Subcutaneous abdominal adipose tissue (tissue), 5 donors: ENCODE results near the gene INO80.

Source experiments
- H3K27ac ChIP-seq: one replicate; pipeline ENCODE4 v1.7.0; 2013; ENCODE audit warnings: low read depth, mild to moderate bottlenecking, inconsistent platforms, low read length, moderate library complexity
- H3K27me3 ChIP-seq, 5 donors: one replicate each; pipeline ENCODE4 v1.7.0; 2013; ENCODE audit warnings: low read length in 5 of 5, inconsistent platforms in 1 of 5; ENCODE audit not compliant: control insufficient read depth in 5 of 5, insufficient read depth in 4 of 5
- H3K36me3 ChIP-seq, 5 donors: one replicate each; pipeline ENCODE4 v1.7.0; 2013; ENCODE audit warnings: low read length in 5 of 5; ENCODE audit not compliant: control insufficient read depth in 5 of 5, insufficient read depth in 5 of 5
- H3K4me1 ChIP-seq, 5 donors: one replicate each; pipeline ENCODE4 v1.7.0; 2013; ENCODE audit warnings: low read length in 5 of 5, mild to moderate bottlenecking in 3 of 5, moderate library complexity in 1 of 5; ENCODE audit not compliant: control insufficient read depth in 5 of 5, insufficient read depth in 5 of 5
- H3K4me3 ChIP-seq, 5 donors: one replicate each; pipeline ENCODE4 v1.7.0; 2013; ENCODE audit warnings: low read length in 5 of 5, low read depth in 1 of 5
- H3K9ac ChIP-seq, 5 donors: one replicate each; pipeline ENCODE4 v1.7.0; 2013; ENCODE audit warnings: low read length in 5 of 5, mild to moderate bottlenecking in 4 of 5, moderate library complexity in 3 of 5
- H3K9me3 ChIP-seq, 5 donors: one replicate each; pipeline ENCODE4 v1.7.0; 2013; ENCODE audit warnings: low read length in 5 of 5; ENCODE audit not compliant: control insufficient read depth in 5 of 5
- donor health status: healthy.
- donor health status: healthy.
- donor health status: healthy.
- donor health status: healthy.
- donor health status: healthy.

INO80 gene

GRCh38 chr15:41116116-41116961, at the start of gene INO80:
Gene INO80, minus strand, starts transcription at chr15:41116280. Its CDS starts 19,970 bp downstream, at chr15:41096310.
- Histone ChIP-seq H3K36me3 (no peaks in the 10 kb centered on the region), H3K27me3 (peaks cover 0 to 4% (median 0%) of the 10 kb centered on the region in 5 donors), H3K9me3 (no peaks in the 10 kb centered on the region), H3K27ac (peak within 1 kb of the TSS; percentile 99), H3K4me1 (peaks cover 0 to 23% (median 19%) of the 10 kb centered on the region in 5 donors), H3K4me3 (peak within 1 kb of the TSS; percentile 87 to 98 (median 95)), H3K9ac (peak within 1 kb of the TSS; percentile 87 to 99 (median 98))

DNA sequence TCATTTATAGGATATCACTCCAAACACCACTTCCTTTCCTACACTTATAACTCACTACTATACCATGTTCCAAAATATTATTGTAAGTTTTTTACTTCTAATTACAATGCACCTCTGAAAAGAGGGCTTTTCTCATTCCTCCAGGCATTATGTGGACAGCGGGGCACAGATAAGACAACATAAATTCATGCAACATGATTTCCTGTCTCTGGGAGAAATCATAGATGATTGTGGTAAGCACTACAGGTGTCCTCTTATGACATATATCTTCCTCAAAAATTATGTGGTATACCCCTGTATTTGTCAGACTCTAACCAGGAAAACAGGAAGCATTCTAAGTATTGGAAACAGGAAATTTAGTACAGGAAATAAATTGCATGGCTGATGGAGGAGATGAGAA, 45.7 kb upstream of the INO80 start:
- Histone ChIP-seq H3K27me3 (peaks cover 0 to 3% (median 0%) of the 10 kb centered on the region in 5 donors), H3K9ac (no peak overlapping the region), H3K27ac (no peak overlapping the region), H3K4me1 (no peaks in the 10 kb centered on the region), H3K4me3 (no peak overlapping the region), H3K9me3 (no peaks in the 10 kb centered on the region), H3K36me3 (no peaks in the 10 kb centered on the region)

- Histone ChIP-seq H3K36me3 (no peaks in the 10 kb centered on the region), H3K27me3 (peaks cover 0 to 3% (median 0%) of the 10 kb centered on the region in 5 donors), H3K27ac (no peak overlapping the region), H3K9me3 (no peaks in the 10 kb centered on the region), H3K4me1 (no peaks in the 10 kb centered on the region), H3K4me3 (no peak overlapping the region), H3K9ac (no peak overlapping the region)
Observed at GRCh38 chr15:41161336-41161735, 45.3 kb upstream of the INO80 start.

DNA sequence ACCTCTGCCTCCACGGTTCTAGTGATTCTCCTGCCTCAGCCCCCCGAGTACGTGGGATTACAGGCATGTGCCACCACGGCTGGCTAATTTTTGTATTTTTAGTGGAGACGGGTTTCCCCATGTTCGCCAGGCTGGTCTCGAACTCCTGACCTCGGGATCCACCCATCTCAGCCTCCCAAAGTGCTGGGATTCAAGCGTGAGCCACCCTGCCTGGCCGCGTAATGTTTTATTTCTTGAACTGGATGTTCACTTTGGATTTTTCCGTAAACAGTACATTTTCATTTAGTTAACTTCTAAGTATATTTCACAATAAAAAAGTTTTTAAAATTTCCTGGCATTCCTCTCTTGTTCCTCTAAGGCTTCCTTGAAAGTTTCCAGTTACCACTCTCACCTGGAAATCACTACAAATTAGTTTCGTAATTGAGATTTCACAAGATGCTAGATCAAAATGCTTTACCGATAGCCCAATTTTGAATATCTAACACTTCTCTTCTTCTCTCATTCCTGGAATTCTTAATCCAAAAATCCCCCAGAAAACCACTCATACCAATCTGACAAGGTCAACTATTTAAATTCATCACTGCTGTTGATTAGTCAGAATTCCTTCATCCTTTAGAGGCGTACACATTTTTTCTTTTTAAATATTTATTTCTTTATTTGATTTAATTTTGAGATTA, 44.7 kb upstream of the INO80 start:
- no peak overlapping the region for H3K27ac ChIP-seq

GRCh38 chr15:41154412-41154811, 38.3 kb upstream of the INO80 start:
- Histone ChIP-seq H3K9me3 (no peaks in the 10 kb centered on the region), H3K36me3 (no peaks in the 10 kb centered on the region)

More for the DNA sequence above, 44.7 kb upstream of the INO80 start:
- Histone ChIP-seq H3K36me3 (no peaks in the 10 kb centered on the region), H3K27me3 (peaks cover 0 to 3% (median 0%) of the 10 kb centered on the region in 5 donors), H3K4me1 (no peaks in the 10 kb centered on the region), H3K9me3 (no peaks in the 10 kb centered on the region), H3K9ac (no peak overlapping the region), H3K4me3 (no peak overlapping the region)

GRCh38 chr15:41153733-41154132, 37.7 kb upstream of the INO80 start:
- no peaks in the 10 kb centered on the region for H3K36me3 ChIP-seq
- H3K27me3 ChIP-seq = no peaks in the 10 kb centered on the region
- no peak overlapping the region for H3K9ac ChIP-seq
- peaks cover 0 to 10% (median 8%) of the 10 kb centered on the region in 5 donors for H3K4me1 ChIP-seq
- no peaks in the 10 kb centered on the region for H3K9me3 ChIP-seq
- H3K4me3 ChIP-seq = no peak overlapping the region
- no peak overlapping the region for H3K27ac ChIP-seq

More at GRCh38 chr15:41154412-41154811, 38.3 kb upstream of the INO80 start:
- Histone ChIP-seq H3K4me3 (peak overlapping the region in 1 of 5 donors; percentile 26), H3K27me3 (no peaks in the 10 kb centered on the region), H3K27ac (no peak overlapping the region), H3K4me1 (peaks cover 0 to 10% (median 8%) of the 10 kb centered on the region in 5 donors), H3K9ac (no peak overlapping the region)

DNA sequence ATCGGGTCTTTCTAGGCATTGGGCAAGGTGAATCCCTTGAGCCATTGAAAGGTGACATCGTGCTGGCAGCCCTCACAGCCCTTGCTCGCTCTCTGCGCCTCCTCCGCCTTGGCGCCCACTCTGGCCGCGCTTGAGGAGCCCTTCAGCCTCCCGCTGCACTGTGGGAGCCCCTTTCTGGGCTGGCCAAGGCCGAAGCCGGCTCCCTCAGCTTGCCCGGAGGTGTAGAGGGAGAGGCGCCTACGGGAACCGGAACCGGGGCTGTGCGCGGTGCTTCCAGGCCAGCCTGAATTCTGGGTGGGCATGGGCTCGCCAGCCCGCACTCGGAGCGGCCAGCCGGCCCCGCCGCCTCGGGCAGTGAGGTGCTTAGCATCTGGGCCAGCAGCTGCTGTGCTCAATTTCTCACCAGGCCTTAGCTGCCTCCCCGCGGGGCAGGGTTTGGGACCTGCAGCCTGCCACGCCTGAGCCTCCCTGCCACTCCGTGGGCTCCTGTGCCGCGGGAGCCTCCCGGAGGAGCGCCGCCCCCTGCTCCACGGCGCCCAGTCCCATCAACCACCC, 35.4 kb upstream of the INO80 start:
- no peaks in the 10 kb centered on the region for H3K27me3 ChIP-seq
- peaks cover 0 to 10% (median 8%) of the 10 kb centered on the region in 5 donors for H3K4me1 ChIP-seq
- H3K9ac ChIP-seq = no peak overlapping the region
- H3K36me3 ChIP-seq = no peaks in the 10 kb centered on the region
- H3K27ac ChIP-seq = no peak overlapping the region
- no peak overlapping the region for H3K4me3 ChIP-seq
- H3K9me3 ChIP-seq = no peaks in the 10 kb centered on the region

- no peaks in the 10 kb centered on the region for H3K36me3 ChIP-seq
- no peak overlapping the region for H3K27ac ChIP-seq
- no peak overlapping the region for H3K4me3 ChIP-seq
- no peaks in the 10 kb centered on the region for H3K9me3 ChIP-seq
- H3K4me1 ChIP-seq = peaks cover 0 to 10% (median 8%) of the 10 kb centered on the region in 5 donors
- no peak overlapping the region for H3K9ac ChIP-seq
- H3K27me3 ChIP-seq = no peaks in the 10 kb centered on the region
Observed at GRCh38 chr15:41150279-41150678, 34.2 kb upstream of the INO80 start.

- H3K4me3 ChIP-seq = no peak overlapping the region
Observed at GRCh38 chr15:41148065-41148464, 32.0 kb upstream of the INO80 start.

GRCh38 chr15:41139619-41140018, 23.5 kb upstream of the INO80 start:
- H3K9ac ChIP-seq = no peak overlapping the region
- no peak overlapping the region for H3K27ac ChIP-seq
- no peaks in the 10 kb centered on the region for H3K9me3 ChIP-seq
- H3K4me1 ChIP-seq = no peaks in the 10 kb centered on the region
- H3K27me3 ChIP-seq = no peaks in the 10 kb centered on the region
- H3K36me3 ChIP-seq = no peaks in the 10 kb centered on the region
- no peak overlapping the region for H3K4me3 ChIP-seq

More at GRCh38 chr15:41148065-41148464, 32.0 kb upstream of the INO80 start:
- no peaks in the 10 kb centered on the region for H3K36me3 ChIP-seq
- H3K27ac ChIP-seq = no peak overlapping the region
- H3K9ac ChIP-seq = no peak overlapping the region
- H3K27me3 ChIP-seq = no peaks in the 10 kb centered on the region
- H3K9me3 ChIP-seq = no peaks in the 10 kb centered on the region
- H3K4me1 ChIP-seq = no peaks in the 10 kb centered on the region
